Panc1 (cell line): ENCODE data around the gene MCF2L2.

ENCODE experiments used
- CTCF ChIP-seq: fragments of 450-650 bp; IDR thresholded peaks from 2 replicates; pipeline ENCODE4 v1.5.1; 2017; ENCODE audit warnings: mild to moderate bottlenecking
- POLR2AphosphoS5 ChIP-seq: IDR thresholded peaks from 2 replicates; pipeline ENCODE4 v1.6.1; 2012; ENCODE audit warnings: mild to moderate bottlenecking, low read depth, low read length, moderate library complexity
- REST ChIP-seq, 2 experiments: IDR thresholded peaks; 2 replicates each; pipeline ENCODE4 v1.6.1; 2011 to 2012; ENCODE audit warnings: low read depth in 2 of 2, control low read depth in 1 of 2, low read length in 1 of 2, mild to moderate bottlenecking in 1 of 2, moderate library complexity in 1 of 2; ENCODE audit not compliant: insufficient read depth in 1 of 2
- SIN3A ChIP-seq: IDR thresholded peaks from 2 replicates; pipeline ENCODE4 v1.6.1; 2012; ENCODE audit warnings: low read depth, mild to moderate bottlenecking, low read length, moderate library complexity, borderline replicate concordance; ENCODE audit not compliant: insufficient read depth
- TCF7L2 ChIP-seq: IDR thresholded peaks from 2 replicates; pipeline ENCODE4 v1.6.1; 2011; ENCODE audit warnings: mild to moderate bottlenecking, low read depth, low read length, inconsistent platforms

DNA sequence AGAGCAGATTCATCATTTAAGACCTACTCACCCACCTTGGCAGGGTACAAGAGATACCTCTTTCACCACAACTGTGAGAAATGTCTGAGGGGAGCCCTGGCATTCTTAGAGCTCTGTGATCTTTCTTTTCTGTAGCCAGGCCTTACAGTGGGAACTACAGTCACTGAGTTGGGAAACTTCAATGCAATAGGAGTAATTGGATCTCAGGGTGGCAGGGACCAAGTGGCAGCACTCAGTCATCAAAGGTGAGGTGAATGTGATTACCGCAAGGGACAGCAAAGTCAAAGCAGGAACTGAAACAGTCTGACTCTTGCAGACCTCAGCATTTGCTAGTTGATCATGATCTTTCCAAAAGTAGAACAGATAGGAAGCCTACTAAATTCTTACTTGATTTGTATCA, 7.2 kb upstream of the MCF2L2 start:
- TF ChIP-seq CTCF, result no peak
- TF ChIP-seq REST (IDR thresholded peaks at IDR 0.05; ENCODE audit: insufficient read depth in 1 of 2, low read depth in 2 of 2, low read length in 1 of 2), result no peak
- no peak for TF ChIP-seq SIN3A
- no peak for TF ChIP-seq TCF7L2
- no peak for TF ChIP-seq POLR2AphosphoS5
